Small intestine (tissue), 16 donors: ENCODE measurements around the gene PDE6G. TPM values are rescaled to one million over a fixed set of nuclear protein-coding genes. Genes with fewer than 3 reads are reported as not detected.
A peak's percentile ranks its signal among the peaks of the same experiment; 100 is the strongest.

Experiments used
- DNase-seq, 2 donors: peaks; one replicate each; pipeline versions ENCODE4 v3.0.0 to v3.0.0-alpha.2; 2013
- FAIRE-seq: peaks from 2 replicates; lab custom pipeline; 2012; peaks lifted over from hg19 to GRCh38; lab: Jason Lieb, UNC
- H3K27ac ChIP-seq, 3 donors: one replicate each; pipeline ENCODE4 v1.5.1; 2013; ENCODE audit warnings: low read length in 2 of 3, mild to moderate bottlenecking in 2 of 3, control low read depth in 1 of 3, inconsistent platforms in 1 of 3, low read depth in 1 of 3, moderate library complexity in 1 of 3
- H3K27me3 ChIP-seq, 3 donors: one replicate each; pipeline ENCODE4 v1.6.1; 2013; ENCODE audit warnings: low read length in 3 of 3, inconsistent platforms in 1 of 3; ENCODE audit not compliant: control insufficient read depth in 3 of 3, insufficient read depth in 3 of 3
- H3K36me3 ChIP-seq, 3 donors: one replicate each; pipeline ENCODE4 v1.6.1; 2013; ENCODE audit warnings: low read length in 3 of 3, inconsistent platforms in 1 of 3, low read depth in 1 of 3, mild to moderate bottlenecking in 1 of 3, moderate library complexity in 1 of 3; ENCODE audit not compliant: control insufficient read depth in 3 of 3, insufficient read depth in 2 of 3
- H3K4me1 ChIP-seq, 3 donors: one replicate each; pipeline ENCODE4 v1.6.1; 2013; ENCODE audit warnings: low read length in 2 of 3, inconsistent platforms in 1 of 3, low read depth in 1 of 3, mild to moderate bottlenecking in 1 of 3, moderate library complexity in 1 of 3; ENCODE audit not compliant: control insufficient read depth in 3 of 3, insufficient read depth in 2 of 3
- H3K4me3 ChIP-seq, 3 donors: one replicate each; pipeline ENCODE4 v1.5.1; 2013; ENCODE audit warnings: low read length in 3 of 3, control low read depth in 1 of 3, inconsistent platforms in 1 of 3, low read depth in 1 of 3, mild to moderate bottlenecking in 1 of 3, moderate library complexity in 1 of 3
- H3K9me3 ChIP-seq, 2 donors: one replicate each; pipeline ENCODE4 v1.6.1; 2013; ENCODE audit warnings: low read depth in 1 of 2, low read length in 1 of 2; ENCODE audit not compliant: control insufficient read depth in 2 of 2, insufficient read depth in 1 of 2
- WGBS, 3 donors: extraction: QIAGEN DNeasy Blood & Tissue Kit; methylation state at CpG; one replicate each; pipeline ENCODE4 v1.1.7; 2013; 5-methylcytosine and 5-hydroxymethylcytosine counted together
- long read RNA-seq, 10 donors: transcript quantifications; one replicate each; lab custom pipeline, GENCODE V29; 2026
- polyA plus RNA-seq, 4 donors: library from polyadenylated mRNA; stranded (reverse) in 3 of 4; unstranded in 1 of 4; fragments of 200-250 nt in 3 of 4; fragments of 120-200 nt in 1 of 4; gene quantifications; one replicate each; pipeline versions ENCODE4 v1.2.1 to v1.2.3, GENCODE V29; 2013
- donor health status: healthy with polysubstance abuse.
- donor health status: control.
- donor health status: control.
- donor health status: Bipolar disorder and iron deficiency.
- donor health status: healthy.

Gene PDE6G
- 1 to 10 TPM in 3 of 4 donors, not detected in 1; 1.4 to 7.8 (median 2.8) TPM for polyA plus RNA-seq
- long read RNA-seq, donor 1, result 0 reads
- long read RNA-seq, donor 2, partial matches to known transcripts, result 0 of 1 reads
- long read RNA-seq, donor 2, other reads (novel, unspliced or antisense), result 0 of 1 reads
- long read RNA-seq, donor 3, result 0 reads
- long read RNA-seq, donor 4, partial matches to known transcripts, result 0 of 1 reads
- long read RNA-seq, donor 4, other reads (novel, unspliced or antisense), result 0 of 1 reads
- long read RNA-seq, donor 5, result 0 reads
- long read RNA-seq, donor 6, result 0 reads
- long read RNA-seq, donor 7, partial matches to known transcripts, result 0 of 2 reads
- long read RNA-seq, donor 7, other reads (novel, unspliced or antisense), result 0 of 2 reads
- long read RNA-seq, donor 8, result 0 reads
- long read RNA-seq, donor 9, result 0 reads
- long read RNA-seq, donor 10, result 0 reads

- WGBS, 3 donors, result 75 to 85% (median 81%) methylated on average over 13 to 15 of the region's 15 CpGs
- DNase-seq, result no peak
- Histone ChIP-seq H3K4me3 (no peak within 1 kb of the TSS), H3K36me3 (no peaks in the 10 kb centered on the region), H3K9me3 (no peaks in the 10 kb centered on the region), H3K27ac (no peak within 1 kb of the TSS), H3K27me3 (peaks cover 0 to 9% (median 0%) of the 10 kb centered on the region in 3 donors), H3K4me1 (peaks cover 0 to 2% (median 0%) of the 10 kb centered on the region in 3 donors)
- no peak for FAIRE-seq
Measured at GRCh38 chr17:81656118-81656743, at the start of gene PDE6G. Gene PDE6G, minus strand, starts transcription at chr17:81656542. Its CDS starts 3,237 bp downstream, at chr17:81653305.

- Histone ChIP-seq H3K27ac (no peak overlapping the region), H3K27me3 (no peaks in the 10 kb centered on the region), H3K4me1 (peaks cover 0 to 27% (median 2%) of the 10 kb centered on the region in 3 donors), H3K4me3 (no peak overlapping the region), H3K36me3 (peaks cover 7 to 66% (median 12%) of the 10 kb centered on the region in 3 donors), H3K9me3 (no peaks in the 10 kb centered on the region)
- no peak for DNase-seq
- WGBS, 3 donors, result 93 to 96% (median 95%) methylated on average over 30 of the region's 30 CpGs
- FAIRE-seq, result no peak
Measured at GRCh38 chr17:81705518-81706231, 49.3 kb upstream of the PDE6G start.

- H3K27ac ChIP-seq, result peak overlapping the region in 2 of 3 donors; percentile 88 to 96
- peaks cover 11 to 73% (median 12%) of the 10 kb centered on the region in 3 donors for H3K36me3 ChIP-seq
- DNase-seq (no peak), FAIRE-seq (no peak)
- WGBS, 3 donors, result 12 to 24% (median 19%) methylated on average over 25 to 27 of the region's 27 CpGs
- H3K27me3 ChIP-seq, result no peaks in the 10 kb centered on the region
- peak overlapping the region; percentile 88 to 97 (median 94) for H3K4me3 ChIP-seq
- H3K9me3 ChIP-seq, result no peaks in the 10 kb centered on the region
- peaks cover 0 to 21% (median 0%) of the 10 kb centered on the region in 3 donors for H3K4me1 ChIP-seq
Measured at GRCh38 chr17:81703747-81704654, 47.7 kb upstream of the PDE6G start.

GRCh38 chr17:81702934-81703746 lies 46.8 kb upstream of the PDE6G start, which contains the start of gene MRPL12:
Gene MRPL12, plus strand, starts transcription at chr17:81703367. Its CDS starts 135 bp downstream, at chr17:81703502.
- peak; percentile 93 to 98 for DNase-seq
- Histone ChIP-seq H3K9me3 (no peaks in the 10 kb centered on the region), H3K27ac (peak within 1 kb of the TSS; percentile 88 to 96 (median 95)), H3K36me3 (peaks cover 12 to 71% (median 13%) of the 10 kb centered on the region in 3 donors), H3K27me3 (no peaks in the 10 kb centered on the region), H3K4me1 (peaks cover 0 to 21% (median 0%) of the 10 kb centered on the region in 3 donors), H3K4me3 (peak within 1 kb of the TSS; percentile 88 to 97 (median 94))
- no peak for FAIRE-seq
- WGBS, 3 donors, result 0 to 1% (median 0%) methylated on average over 77 to 102 of the region's 102 CpGs

- peak; percentile 33 to 60 for DNase-seq
Measured at GRCh38 chr17:81701288-81702071, 45.1 kb upstream of the PDE6G start.

GRCh38 chr17:81700353-81701287 lies 44.3 kb upstream of the PDE6G start:
- no peak for FAIRE-seq
- H3K4me3 ChIP-seq, result peak overlapping the region in 1 of 3 donors; percentile 88
- DNase-seq, result no peak
- 87 to 89% (median 88%) methylated on average over 25 of the region's 25 CpGs for WGBS, 3 donors
- no peak overlapping the region for H3K27ac ChIP-seq
- H3K4me1 ChIP-seq, result peaks cover 0 to 21% (median 0%) of the 10 kb centered on the region in 3 donors
- H3K36me3 ChIP-seq, result peaks cover 9 to 71% (median 18%) of the 10 kb centered on the region in 3 donors
- no peaks in the 10 kb centered on the region for H3K27me3 ChIP-seq
- H3K9me3 ChIP-seq, result no peaks in the 10 kb centered on the region

More at GRCh38 chr17:81701288-81702071, 45.1 kb upstream of the PDE6G start:
- peaks cover 7 to 71% (median 13%) of the 10 kb centered on the region in 3 donors for H3K36me3 ChIP-seq
- no peak for FAIRE-seq
- H3K9me3 ChIP-seq, result no peaks in the 10 kb centered on the region
- peak overlapping the region in 2 of 3 donors; percentile 88 to 94 for H3K4me3 ChIP-seq
- no peaks in the 10 kb centered on the region for H3K27me3 ChIP-seq
- H3K4me1 ChIP-seq, result peaks cover 0 to 21% (median 0%) of the 10 kb centered on the region in 3 donors
- peak overlapping the region in 2 of 3 donors; percentile 30 to 95 for H3K27ac ChIP-seq
- WGBS, 3 donors, result 45 to 66% (median 54%) methylated on average over 23 of the region's 23 CpGs
